H1 (cell line): ENCODE results near the gene FBP1. TPM values are rescaled to one million over a fixed set of nuclear protein-coding genes. Genes with fewer than 3 reads are reported as not detected.

Source experiments
- CTCF ChIA-PET: fragments of 300-600 bp; sonication (Branson Sonifier 250); formaldehyde crosslinking; loops from one replicate; lab custom pipeline; 2021; ENCODE audit not compliant: partially characterized antibody; lab: Charles Lee
- POLR2A ChIA-PET: fragments of 300-600 bp; sonication (Branson Sonifier 250); formaldehyde crosslinking; loops from one replicate; lab custom pipeline; 2021; ENCODE audit warnings: inconsistent platforms; ENCODE audit not compliant: partially characterized antibody; lab: Charles Lee
- DNase-seq, 2 experiments: peaks; one replicate each; pipeline versions ENCODE4 v3.0.0 to v3.0.0-alpha.2; 2010 to 2022; ENCODE audit warnings: low spot score in 2 of 2, low read depth in 1 of 2, mixed read lengths in 1 of 2
- FAIRE-seq: peaks from 2 replicates; lab custom pipeline; 2011; peaks lifted over from hg19 to GRCh38; lab: Jason Lieb, UNC
- H2AFZ ChIP-seq: 2 replicates; pipeline ENCODE4 v1.8.1; 2012; ENCODE audit warnings: low read length, inconsistent platforms
- H2AK5ac ChIP-seq: 2 replicates; pipeline ENCODE4 v1.6.1; 2013; ENCODE audit warnings: low read depth, low read length
- H2BK120ac ChIP-seq: replicated peaks from 2 replicates; pipeline ENCODE3; 2013; ENCODE audit warnings: low read depth, low read length, inconsistent platforms
- H2BK12ac ChIP-seq: 2 replicates; pipeline ENCODE4 v1.6.1; 2013; ENCODE audit warnings: low read depth, low read length
- H2BK15ac ChIP-seq: 2 replicates; pipeline ENCODE4 v1.6.1; 2013; ENCODE audit warnings: low read length
- H2BK20ac ChIP-seq: 2 replicates; pipeline ENCODE4 v1.6.1; 2013; ENCODE audit warnings: low read length
- H2BK5ac ChIP-seq: 2 replicates; pipeline ENCODE4 v1.6.1; 2013; ENCODE audit warnings: low read depth, low read length
- H3K14ac ChIP-seq: 2 replicates; pipeline ENCODE4 v1.6.1; 2013; ENCODE audit warnings: inconsistent platforms; ENCODE audit not compliant: insufficient read length
- H3K18ac ChIP-seq: 2 replicates; pipeline ENCODE4 v1.6.1; 2013; ENCODE audit warnings: low read length; ENCODE audit errors: extremely low read depth
- H3K23ac ChIP-seq: 2 replicates; pipeline ENCODE4 v1.6.1; 2013; ENCODE audit warnings: inconsistent platforms; ENCODE audit not compliant: insufficient read length
- H3K23me2 ChIP-seq: 2 replicates; pipeline ENCODE4 v1.6.1; 2013; ENCODE audit warnings: low read depth, low read length
- H3K27ac ChIP-seq: 2 replicates; pipeline ENCODE4 v1.6.1; 2011; ENCODE audit warnings: low read depth, low read length, inconsistent platforms
- H3K27me3 ChIP-seq, 4 experiments: replicated peaks in 1 of 4; 1 replicate in 1 of 4; 2 replicates in 3 of 4; pipeline versions ENCODE4 v1.6.1 to v1.8.1; 2011 to 2013; ENCODE audit warnings: low read length in 3 of 4, mild to moderate bottlenecking in 3 of 4, inconsistent platforms in 2 of 4, mixed read lengths in 2 of 4, moderate library complexity in 1 of 4; ENCODE audit not compliant: control insufficient read depth in 3 of 4, insufficient read depth in 3 of 4; ENCODE audit errors: extremely low read depth in 1 of 4
- H3K36me3 ChIP-seq, 4 experiments: 2 replicates each; pipeline versions ENCODE4 v1.6.1 to v1.8.1; 2011 to 2013; ENCODE audit warnings: mild to moderate bottlenecking in 4 of 4, low read length in 3 of 4, moderate library complexity in 2 of 4, control low read depth in 1 of 4, inconsistent platforms in 1 of 4; ENCODE audit not compliant: insufficient read depth in 4 of 4, control insufficient read depth in 2 of 4
- H3K4ac ChIP-seq: replicated peaks from 2 replicates; pipeline ENCODE3; 2013; ENCODE audit warnings: low read length, low read depth, mixed read lengths, inconsistent platforms; ENCODE audit not compliant: insufficient read length
- H3K4me1 ChIP-seq, 4 experiments: replicated peaks in 1 of 4; 1 replicate in 1 of 4; 2 replicates in 3 of 4; pipeline versions ENCODE4 v1.6.1 to v1.8.1; 2011 to 2013; ENCODE audit warnings: low read length in 3 of 4, inconsistent platforms in 2 of 4, mixed read lengths in 1 of 4; ENCODE audit not compliant: insufficient read depth in 4 of 4, control insufficient read depth in 3 of 4
- H3K4me2 ChIP-seq, 2 experiments: 2 replicates each; pipeline versions ENCODE4 v1.6.1 to v1.8.1; 2011 to 2013; ENCODE audit warnings: low read depth in 2 of 2, low read length in 2 of 2, control low read depth in 1 of 2, inconsistent platforms in 1 of 2, mild to moderate bottlenecking in 1 of 2; ENCODE audit not compliant: insufficient read depth in 1 of 2
- H3K4me3 ChIP-seq, 4 experiments: fragments of 200-600, 300-600 bp in 1 of 4; sonication (generic), shearing (Covaris generic), sonication (Bioruptor Twin) in 1 of 4; 2 replicates each; pipeline versions ENCODE4 v1.5.1 to v1.8.1; 2011 to 2016; ENCODE audit warnings: low read length in 4 of 4, low read depth in 3 of 4, control low read depth in 2 of 4, inconsistent platforms in 2 of 4, mild to moderate bottlenecking in 2 of 4, mixed read lengths in 1 of 4, moderate library complexity in 1 of 4; ENCODE audit not compliant: insufficient read depth in 2 of 4; ENCODE audit errors: extremely low read depth in 1 of 4
- H3K56ac ChIP-seq: replicated peaks from 2 replicates; pipeline ENCODE3; 2013; ENCODE audit warnings: low read depth, mild to moderate bottlenecking, mixed read lengths, low read length, inconsistent platforms; ENCODE audit not compliant: insufficient read length
- H3K79me1 ChIP-seq: 2 replicates; pipeline ENCODE4 v1.6.1; 2013; ENCODE audit warnings: low read depth, low read length, control low read depth
- H3K79me2 ChIP-seq, 2 experiments: 2 replicates each; pipeline versions ENCODE4 v1.6.1 to v1.8.1; 2012 to 2013; ENCODE audit warnings: low read length in 2 of 2, mild to moderate bottlenecking in 2 of 2, inconsistent platforms in 1 of 2; ENCODE audit not compliant: insufficient read depth in 2 of 2, control insufficient read depth in 1 of 2
- H3K9ac ChIP-seq, 4 experiments: replicated peaks in 1 of 4; 1 replicate in 1 of 4; 2 replicates in 3 of 4; pipeline versions ENCODE4 v1.6.1 to v1.8.1; 2011 to 2013; ENCODE audit warnings: low read depth in 3 of 4, low read length in 3 of 4, control low read depth in 2 of 4, mild to moderate bottlenecking in 2 of 4, moderate library complexity in 2 of 4, inconsistent platforms in 1 of 4; ENCODE audit errors: extremely low read depth in 1 of 4
- H3K9me3 ChIP-seq, 2 experiments: 2 replicates each; pipeline versions ENCODE4 v1.6.1 to v1.8.1; 2012 to 2013; ENCODE audit warnings: mild to moderate bottlenecking in 2 of 2, moderate library complexity in 2 of 2, control low read depth in 1 of 2, inconsistent platforms in 1 of 2, low read depth in 1 of 2, low read length in 1 of 2, mixed read lengths in 1 of 2; ENCODE audit not compliant: insufficient read depth in 2 of 2
- H4K20me1 ChIP-seq, 2 experiments: replicated peaks in 1 of 2; 2 replicates each; pipeline versions ENCODE3 to v1.8.1; 2011 to 2013; ENCODE audit warnings: inconsistent platforms in 2 of 2, low read length in 2 of 2, mild to moderate bottlenecking in 1 of 2; ENCODE audit not compliant: insufficient read depth in 2 of 2, control insufficient read depth in 1 of 2
- H4K5ac ChIP-seq: 2 replicates; pipeline ENCODE4 v1.6.1; 2013; ENCODE audit warnings: low read length, low read depth, mixed read lengths, inconsistent platforms; ENCODE audit not compliant: insufficient read length
- H4K8ac ChIP-seq: 2 replicates; pipeline ENCODE4 v1.8.0; 2013; ENCODE audit warnings: mild to moderate bottlenecking, moderate library complexity, low read length, inconsistent platforms; ENCODE audit not compliant: insufficient read depth; ENCODE audit errors: extremely low read depth
- H4K91ac ChIP-seq: replicated peaks from 2 replicates; pipeline ENCODE3; 2013; ENCODE audit warnings: low read length, mixed read lengths, inconsistent platforms; ENCODE audit not compliant: insufficient read length
- CHD1 ChIP-seq: IDR thresholded peaks from 2 replicates; pipeline ENCODE4 v1.6.1; 2012; ENCODE audit warnings: low read depth, low read length, improper control_type of control experiment
- CTCF ChIP-seq, 3 experiments: IDR thresholded peaks; 1 replicate in 2 of 3; 2 replicates in 1 of 3; pipeline versions ENCODE4 v1.5.1 to v1.6.1; 2011; ENCODE audit warnings: low read length in 3 of 3, mild to moderate bottlenecking in 3 of 3, inconsistent platforms in 2 of 3, low read depth in 1 of 3, moderate library complexity in 1 of 3; ENCODE audit not compliant: insufficient read depth in 1 of 3; ENCODE audit errors: control extremely low read depth in 1 of 3
- E2F6 ChIP-seq: IDR thresholded peaks from 2 replicates; pipeline ENCODE4 v1.6.1; 2012; ENCODE audit warnings: inconsistent platforms
- GABPA ChIP-seq: IDR thresholded peaks from 2 replicates; pipeline ENCODE4 v1.6.1; 2011; ENCODE audit warnings: mild to moderate bottlenecking, low read length, moderate library complexity, borderline replicate concordance; ENCODE audit not compliant: insufficient read depth
- MAFK ChIP-seq: IDR thresholded peaks from 2 replicates; pipeline ENCODE4 v1.6.1; 2012; ENCODE audit warnings: low read depth, mild to moderate bottlenecking, improper control_type of control experiment, low read length
- POLR2A ChIP-seq, 2 experiments: IDR thresholded peaks; 1 replicate in 1 of 2; 2 replicates in 1 of 2; pipeline ENCODE4 v1.6.1; 2011; ENCODE audit warnings: low read depth in 2 of 2, low read length in 2 of 2, mild to moderate bottlenecking in 2 of 2; ENCODE audit errors: control extremely low read depth in 1 of 2
- POU5F1 ChIP-seq: IDR thresholded peaks from 2 replicates; pipeline ENCODE4 v1.6.1; 2011; ENCODE audit warnings: low read depth, mild to moderate bottlenecking, low read length, moderate library complexity
- SIN3A ChIP-seq, 2 experiments: IDR thresholded peaks in 1 of 2; conservative IDR thresholded peaks in 1 of 2; 2 replicates each; pipeline ENCODE4 v1.6.1; 2011 to 2012; ENCODE audit warnings: low read length in 2 of 2, improper control_type of control experiment in 1 of 2, low read depth in 1 of 2, mild to moderate bottlenecking in 1 of 2
- SP1 ChIP-seq: IDR thresholded peaks from 2 replicates; pipeline ENCODE4 v1.6.1; 2011; ENCODE audit warnings: low read depth, low read length
- SRF ChIP-seq: IDR thresholded peaks from 2 replicates; pipeline ENCODE4 v1.6.1; 2011; ENCODE audit warnings: mild to moderate bottlenecking, low read depth, low read length, moderate library complexity
- SUZ12 ChIP-seq: fragments of 200-600 bp; sonication (generic); IDR thresholded peaks from 2 replicates; pipeline ENCODE4 v1.6.1; 2012; ENCODE audit warnings: mild to moderate bottlenecking, inconsistent platforms, low read length, moderate library complexity, mixed read lengths
- TBP ChIP-seq: IDR thresholded peaks from 2 replicates; pipeline ENCODE4 v1.6.1; 2011; ENCODE audit warnings: low read depth, low read length, improper control_type of control experiment
- WGBS, 2 experiments: shearing (Covaris generic) in 1 of 2; methylation state at CpG; one replicate each; pipeline versions ENCODE4 v1.1.6 to v1.1.7; 2013 to 2015; ENCODE audit warnings: low lambda C conversion rate in 2 of 2, mixed read lengths in 2 of 2, inconsistent platforms in 1 of 2, low coverage in 1 of 2, missing lambda C conversion rate in 1 of 2; ENCODE audit not compliant: insufficient replicate concordance in 2 of 2, insufficient coverage in 1 of 2, insufficient read length in 1 of 2; ENCODE audit errors: extremely low coverage in 1 of 2, missing lambda C conversion rate in 1 of 2; 5-methylcytosine and 5-hydroxymethylcytosine counted together
- polyA plus RNA-seq, 7 experiments: library from polyadenylated mRNA; depleted of rRNA in 3 of 7; stranded (reverse) in 5 of 7; unstranded in 2 of 7; fragments of >200 nt in 5 of 7; fragments of 200-250 nt in 2 of 7; gene quantifications; 1 replicate in 5 of 7; 2 replicates in 1 of 7; 4 replicates in 1 of 7; pipeline versions ENCODE4 v1.2.1 to v1.2.3, GENCODE V29; 2011 to 2013; ENCODE audit warnings: missing spikeins in 2 of 7, mixed read lengths in 2 of 7
- total RNA-seq: library from RNA; stranded (reverse); fragmentation: NEBNext Ultra II Directional; extraction: Animal tissue kit (Norgen Biotek cat#: 25700); gene quantifications from 2 replicates; pipeline ENCODE4 v1.2.1, GENCODE V29; 2021

Gene FBP1
- total and polyA plus RNA-seq, 2 of the 8 experiments (the other 6 are each of a cell fraction or from before 2014, with no cell fraction given): 1.0 to 4.1 TPM

GRCh38 chr9:94645901-94646300, 6.6 kb upstream of the FBP1 start:
- POLR2A ChIA-PET: interaction anchor here (0.7 kb wide), 1 partner anchor 416 kb away, joined by 3 read pairs; no protein-coding TSS in a partner anchor
- TF ChIP-seq SP1 (no peak), CHD1 (no peak), MAFK (no peak), SIN3A (conservative IDR thresholded peaks at IDR 0.05 in 1 of 2, IDR thresholded peaks at IDR 0.05 in 1 of 2; ENCODE audit: low read depth in 1 of 2, low read length in 2 of 2) (no peak), SRF (no peak), GABPA (no peak), POLR2A (IDR thresholded peaks at IDR 0.05; ENCODE audit: control extremely low read depth in 1 of 2, low read depth in 2 of 2, low read length in 2 of 2) (no peak), TBP (no peak), CTCF (IDR thresholded peaks at IDR 0.05; ENCODE audit: control extremely low read depth in 1 of 3, insufficient read depth in 1 of 3, low read depth in 1 of 3, low read length in 3 of 3) (no peak), POU5F1 (no peak), SUZ12 (no peak), E2F6 (no peak)

More at GRCh38 chr9:94645901-94646300, 6.6 kb upstream of the FBP1 start:
- no peaks in the 10 kb centered on the region for H3K79me1 ChIP-seq
- H3K23ac ChIP-seq: no peak overlapping the region
- no peaks in the 10 kb centered on the region for H3K4me1 ChIP-seq
- H2BK12ac ChIP-seq: no peak overlapping the region
- no peak overlapping the region for H2AK5ac ChIP-seq
- no peak overlapping the region for H3K4ac ChIP-seq
- H3K18ac ChIP-seq: no peak overlapping the region
- 94% methylated on average over 6 of the region's 6 CpGs; no CpG with 5 or more reads in 1 of the 2 experiments for WGBS, 2 experiments
- CTCF ChIA-PET: interaction anchor here (1.1 to 2.4 kb wide), 6 partner anchors 12 to 33 kb away, joined by 3 to 9 read pairs (median 5); no protein-coding TSS in a partner anchor
- H4K91ac ChIP-seq: no peak overlapping the region
- no peak overlapping the region for H3K9ac ChIP-seq
- DNase-seq: no peak
- peaks cover 5 to 20% (median 14%) of the 10 kb centered on the region in 4 experiments for H3K27me3 ChIP-seq
- no peak overlapping the region for H2AFZ ChIP-seq
- FAIRE-seq: no peak
- H2BK120ac ChIP-seq: no peak overlapping the region
- H4K8ac ChIP-seq: no peak overlapping the region
- H4K20me1 ChIP-seq: no peaks in the 10 kb centered on the region
- no peaks in the 10 kb centered on the region for H3K23me2 ChIP-seq
- no peak overlapping the region for H3K4me2 ChIP-seq
- H3K36me3 ChIP-seq: no peaks in the 10 kb centered on the region
- H3K27ac ChIP-seq: no peak overlapping the region
- H2BK20ac ChIP-seq: no peak overlapping the region
- H3K4me3 ChIP-seq: no peak overlapping the region
- no peak overlapping the region for H2BK15ac ChIP-seq
- H3K79me2 ChIP-seq: no peaks in the 10 kb centered on the region
- H3K9me3 ChIP-seq: no peaks in the 10 kb centered on the region
- H3K56ac ChIP-seq: no peak overlapping the region
- H3K14ac ChIP-seq: no peak overlapping the region
- no peak overlapping the region for H4K5ac ChIP-seq
- no peak overlapping the region for H2BK5ac ChIP-seq
